Measurements from ENCODE around the gene SIK2.

The SIK2 gene

GRCh38 chr11:111676878-111677585 is 74.8 kb downstream of the SIK2 start:
- TF ChIP-seq CEBPB (IDR thresholded peaks at IDR 0.05) (no peak), TAF1 (IDR thresholded peaks at IDR 0.05; ENCODE audit: low read depth) (no peak), TEAD4 (IDR thresholded peaks at IDR 0.05) (no peak), YY1 (IDR thresholded peaks at IDR 0.05; ENCODE audit: low read depth) (no peak)

GRCh38 chr11:111680486-111681175 is 78.4 kb downstream of the SIK2 start:
- TF ChIP-seq EGR1 (IDR thresholded peaks at IDR 0.05) = no peak
- TF ChIP-seq REST (IDR thresholded peaks at IDR 0.05; ENCODE audit: low read depth) = no peak
- no peak for TF ChIP-seq CEBPB (IDR thresholded peaks at IDR 0.05)
- TF ChIP-seq USF1 (IDR thresholded peaks at IDR 0.05) = no peak
- TF ChIP-seq ZBTB7A (IDR thresholded peaks at IDR 0.05; ENCODE audit: low read depth) = no peak
- TF ChIP-seq EP300 (IDR thresholded peaks at IDR 0.05; ENCODE audit: borderline replicate concordance) = no peak
- no peak for TF ChIP-seq TCF12 (IDR thresholded peaks at IDR 0.05; ENCODE audit: low read depth)
- no peak for TF ChIP-seq FOXM1 (IDR thresholded peaks at IDR 0.05; ENCODE audit: borderline replicate concordance, low read depth)
- no peak for TF ChIP-seq NFIC (IDR thresholded peaks at IDR 0.05)
- no peak for TF ChIP-seq TAF1 (IDR thresholded peaks at IDR 0.05; ENCODE audit: low read depth)
- no peak for TF ChIP-seq RAD21 (IDR thresholded peaks at IDR 0.05; ENCODE audit: low read depth)
- no peak for TF ChIP-seq TEAD4 (IDR thresholded peaks at IDR 0.05)
- no peak for TF ChIP-seq MAX (IDR thresholded peaks at IDR 0.05)
- TF ChIP-seq YY1 (IDR thresholded peaks at IDR 0.05; ENCODE audit: low read depth) = no peak
- TF ChIP-seq CREB1 (IDR thresholded peaks at IDR 0.05; ENCODE audit: low read depth) = no peak

- TF ChIP-seq FOXM1 (IDR thresholded peaks at IDR 0.05; ENCODE audit: borderline replicate concordance, low read depth) (no peak), TCF12 (IDR thresholded peaks at IDR 0.05; ENCODE audit: low read depth) (no peak), ZBTB7A (IDR thresholded peaks at IDR 0.05; ENCODE audit: low read depth) (no peak), EGR1 (IDR thresholded peaks at IDR 0.05) (no peak), MAX (IDR thresholded peaks at IDR 0.05) (no peak), USF1 (IDR thresholded peaks at IDR 0.05) (no peak), REST (IDR thresholded peaks at IDR 0.05; ENCODE audit: low read depth) (no peak), CEBPB (IDR thresholded peaks at IDR 0.05) (no peak), NFIC (IDR thresholded peaks at IDR 0.05) (no peak), CREB1 (IDR thresholded peaks at IDR 0.05; ENCODE audit: low read depth) (no peak), RAD21 (IDR thresholded peaks at IDR 0.05; ENCODE audit: low read depth) (no peak), YY1 (IDR thresholded peaks at IDR 0.05; ENCODE audit: low read depth) (no peak), EP300 (IDR thresholded peaks at IDR 0.05; ENCODE audit: borderline replicate concordance) (no peak), TAF1 (IDR thresholded peaks at IDR 0.05; ENCODE audit: low read depth) (no peak), TEAD4 (IDR thresholded peaks at IDR 0.05) (no peak)
Observed at GRCh38 chr11:111683806-111684205, 81.6 kb downstream of the SIK2 start.

DNA sequence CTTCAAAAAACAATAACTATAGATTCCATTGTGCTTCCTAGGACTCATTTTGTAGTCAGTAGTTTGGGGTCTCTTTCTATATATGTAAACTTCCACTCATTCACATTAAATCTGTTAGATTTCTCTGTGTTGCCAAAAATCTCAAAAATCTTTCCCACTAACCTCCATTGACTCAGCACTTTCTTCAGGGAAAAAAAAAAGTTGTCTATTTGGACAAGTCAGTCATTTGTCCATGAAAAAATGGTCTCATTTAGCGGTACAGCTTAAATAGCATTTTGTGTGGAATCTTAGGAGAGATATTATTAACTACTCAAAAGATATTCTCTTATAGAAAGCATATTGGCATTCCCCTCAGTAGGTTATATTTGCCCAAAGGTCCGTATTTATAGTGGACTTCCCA is 82.0 kb downstream of the SIK2 start:
- no peak for TF ChIP-seq CEBPB (IDR thresholded peaks at IDR 0.05)
- TF ChIP-seq YY1 (IDR thresholded peaks at IDR 0.05; ENCODE audit: low read depth) = no peak
- no peak for TF ChIP-seq TCF12 (IDR thresholded peaks at IDR 0.05; ENCODE audit: low read depth)
- TF ChIP-seq EGR1 (IDR thresholded peaks at IDR 0.05) = no peak
- TF ChIP-seq NFIC (IDR thresholded peaks at IDR 0.05) = no peak
- TF ChIP-seq REST (IDR thresholded peaks at IDR 0.05; ENCODE audit: low read depth) = no peak
- TF ChIP-seq TEAD4 (IDR thresholded peaks at IDR 0.05) = no peak
- TF ChIP-seq USF1 (IDR thresholded peaks at IDR 0.05) = no peak
- no peak for TF ChIP-seq EP300 (IDR thresholded peaks at IDR 0.05; ENCODE audit: borderline replicate concordance)

Measured in Ishikawa (cell line).